ENCODE data around the gene PPP1R3C.

DNA sequence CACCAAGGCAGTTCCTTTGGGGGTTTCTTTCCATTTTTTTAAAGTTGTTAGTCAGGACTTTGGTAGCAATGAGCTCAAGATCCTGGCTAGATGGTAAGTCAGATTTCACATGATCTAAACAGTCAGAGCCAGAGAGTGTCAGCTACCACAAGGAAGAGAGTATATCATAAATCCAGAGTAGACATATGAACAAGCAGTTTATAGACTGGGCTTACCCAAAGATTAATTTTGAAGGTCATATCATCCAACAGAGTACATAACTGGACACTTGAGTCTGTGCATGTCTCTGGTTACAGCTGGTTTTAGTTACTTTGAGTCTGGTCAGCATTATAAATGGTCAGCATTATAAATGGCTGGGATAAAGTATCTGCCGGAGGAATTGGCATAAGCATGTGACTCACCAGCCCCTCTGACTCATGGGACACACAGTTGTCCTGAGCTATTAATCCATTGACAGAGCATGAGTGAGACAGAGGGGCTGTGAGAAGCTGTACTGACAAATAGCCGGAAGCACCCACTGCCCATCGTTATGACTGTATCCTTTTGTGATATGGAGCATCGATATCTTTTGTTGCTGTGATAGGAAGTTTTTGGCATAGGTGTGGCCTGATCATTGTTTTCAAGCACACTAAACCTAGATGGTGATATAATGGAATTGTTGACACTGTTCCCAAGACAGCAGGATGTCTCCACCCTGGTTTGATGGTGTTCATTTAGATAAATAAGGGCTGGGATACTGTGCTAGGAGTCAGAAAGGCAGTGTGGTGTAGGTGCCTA is 19.3 kb downstream of the PPP1R3C start:
- TF ChIP-seq POLR2A (IDR thresholded peaks at IDR 0.05; ENCODE audit: low read depth, low read length), result no peak
- no peak for TF ChIP-seq POLR2AphosphoS5 (IDR thresholded peaks at IDR 0.05; ENCODE audit: low read depth, low read length)
